ENCODE results near the gene RHO.

DNA sequence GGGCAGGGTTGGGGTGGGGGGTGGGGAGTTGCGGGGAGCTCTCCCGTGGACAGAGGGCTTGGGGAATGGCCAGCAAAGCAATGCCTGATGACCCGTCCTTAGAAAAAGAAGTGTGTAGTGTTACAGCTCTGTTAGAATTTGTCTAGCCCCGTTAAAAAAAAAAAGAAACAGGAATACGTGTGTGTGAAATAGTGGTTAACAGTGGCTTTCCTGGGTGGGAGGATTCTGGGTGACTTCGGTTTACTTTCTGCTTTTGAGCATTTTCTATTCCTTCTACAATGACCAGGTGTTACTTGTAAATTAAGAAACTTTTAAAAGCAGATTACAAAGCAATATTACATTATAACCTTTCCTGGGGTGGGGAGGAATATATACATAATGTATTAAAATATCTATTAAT is 39.5 kb downstream of the RHO start:
- no peak for TF ChIP-seq POLR2A (IDR thresholded peaks at IDR 0.05)
- TF ChIP-seq, protein P1, sequence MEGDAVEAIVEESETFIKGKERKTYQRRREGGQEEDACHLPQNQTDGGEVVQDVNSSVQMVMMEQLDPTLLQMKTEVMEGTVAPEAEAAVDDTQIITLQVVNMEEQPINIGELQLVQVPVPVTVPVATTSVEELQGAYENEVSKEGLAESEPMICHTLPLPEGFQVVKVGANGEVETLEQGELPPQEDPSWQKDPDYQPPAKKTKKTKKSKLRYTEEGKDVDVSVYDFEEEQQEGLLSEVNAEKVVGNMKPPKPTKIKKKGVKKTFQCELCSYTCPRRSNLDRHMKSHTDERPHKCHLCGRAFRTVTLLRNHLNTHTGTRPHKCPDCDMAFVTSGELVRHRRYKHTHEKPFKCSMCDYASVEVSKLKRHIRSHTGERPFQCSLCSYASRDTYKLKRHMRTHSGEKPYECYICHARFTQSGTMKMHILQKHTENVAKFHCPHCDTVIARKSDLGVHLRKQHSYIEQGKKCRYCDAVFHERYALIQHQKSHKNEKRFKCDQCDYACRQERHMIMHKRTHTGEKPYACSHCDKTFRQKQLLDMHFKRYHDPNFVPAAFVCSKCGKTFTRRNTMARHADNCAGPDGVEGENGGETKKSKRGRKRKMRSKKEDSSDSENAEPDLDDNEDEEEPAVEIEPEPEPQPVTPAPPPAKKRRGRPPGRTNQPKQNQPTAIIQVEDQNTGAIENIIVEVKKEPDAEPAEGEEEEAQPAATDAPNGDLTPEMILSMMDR (IDR thresholded peaks at IDR 0.05) = no peak
- TF ChIP-seq EP300 (IDR thresholded peaks at IDR 0.05) = no peak
- TF ChIP-seq POLR2AphosphoS5 (IDR thresholded peaks at IDR 0.05) = no peak

Measured in gastroesophageal sphincter (tissue), 3 donors.